Mesendoderm (in vitro differentiated cells): ENCODE measurements around the gene SLC32A1.

Experiments
- DNase-seq: peaks from one replicate; pipeline ENCODE4 v3.0.0; 2013
- H2AK5ac ChIP-seq: 2 replicates; pipeline ENCODE4 v1.6.1; 2013; ENCODE audit warnings: low read length, inconsistent platforms
- H2BK120ac ChIP-seq: 2 replicates; pipeline ENCODE4 v1.6.1; 2013; ENCODE audit warnings: low read depth, mild to moderate bottlenecking, low read length, moderate library complexity, mixed read lengths
- H2BK15ac ChIP-seq: replicated peaks from 2 replicates; pipeline ENCODE4 v1.6.1; 2013; ENCODE audit warnings: low read depth, mild to moderate bottlenecking, moderate library complexity
- H2BK5ac ChIP-seq: 2 replicates; pipeline ENCODE4 v1.6.1; 2013; ENCODE audit warnings: low read length, inconsistent platforms
- H3K18ac ChIP-seq: 2 replicates; pipeline ENCODE4 v1.6.1; 2013; ENCODE audit warnings: mild to moderate bottlenecking, low read length, mixed read lengths
- H3K23ac ChIP-seq: one replicate; pipeline ENCODE4 v1.6.1; 2013; ENCODE audit warnings: low read length
- H3K27ac ChIP-seq: 2 replicates; pipeline ENCODE4 v1.5.1; 2013; ENCODE audit warnings: low read depth, mild to moderate bottlenecking, inconsistent platforms, low read length, moderate library complexity
- H3K27me3 ChIP-seq: 2 replicates; pipeline ENCODE4 v1.6.1; 2013; ENCODE audit warnings: low read length, control low read depth, mild to moderate bottlenecking, inconsistent platforms; ENCODE audit not compliant: insufficient read depth, poor library complexity
- H3K36me3 ChIP-seq: 2 replicates; pipeline ENCODE4 v1.6.1; 2013; ENCODE audit warnings: low read length, inconsistent platforms; ENCODE audit not compliant: control insufficient read depth, insufficient read depth
- H3K4ac ChIP-seq: one replicate; pipeline ENCODE4 v1.6.1; 2013; ENCODE audit warnings: low read depth, mild to moderate bottlenecking, low read length, moderate library complexity
- H3K4me1 ChIP-seq: 2 replicates; pipeline ENCODE4 v1.6.1; 2013; ENCODE audit warnings: low read depth, low read length, inconsistent platforms; ENCODE audit not compliant: control insufficient read depth
- H3K4me2 ChIP-seq: 2 replicates; pipeline ENCODE4 v1.6.1; 2013; ENCODE audit warnings: low read length
- H3K4me3 ChIP-seq: 2 replicates; pipeline ENCODE4 v1.5.1; 2013; ENCODE audit warnings: mild to moderate bottlenecking, low read length
- H3K56ac ChIP-seq: one replicate; pipeline ENCODE4 v1.6.1; 2013; ENCODE audit warnings: low read length
- H3K79me1 ChIP-seq: 2 replicates; pipeline ENCODE4 v1.6.1; 2013; ENCODE audit warnings: low read length, inconsistent platforms
- H3K79me2 ChIP-seq: 2 replicates; pipeline ENCODE4 v1.6.1; 2013; ENCODE audit warnings: mild to moderate bottlenecking, low read length; ENCODE audit not compliant: control insufficient read depth, insufficient read depth
- H3K9ac ChIP-seq: 2 replicates; pipeline ENCODE4 v1.6.1; 2013; ENCODE audit warnings: low read length, inconsistent platforms
- H4K5ac ChIP-seq: one replicate; pipeline ENCODE4 v1.6.1; 2013; ENCODE audit warnings: low read length
- H4K8ac ChIP-seq: one replicate; pipeline ENCODE4 v1.6.1; 2013; ENCODE audit warnings: low read depth, mild to moderate bottlenecking, control low read depth, low read length, moderate library complexity
- WGBS: extraction: QIAGEN DNeasy Blood & Tissue Kit; methylation state at CpG from one replicate; pipeline ENCODE4 v1.1.7; 2013; ENCODE audit warnings: low lambda C conversion rate, missing lambda C conversion rate; ENCODE audit not compliant: insufficient coverage; ENCODE audit errors: extremely low coverage; 5-methylcytosine and 5-hydroxymethylcytosine counted together

The SLC32A1 gene

GRCh38 chr20:38769376-38770295 lies 45.4 kb downstream of the SLC32A1 start:
- Histone ChIP-seq H3K4ac (no peak overlapping the region), H2BK5ac (no peak overlapping the region)
- DNase-seq: no peak

DNA sequence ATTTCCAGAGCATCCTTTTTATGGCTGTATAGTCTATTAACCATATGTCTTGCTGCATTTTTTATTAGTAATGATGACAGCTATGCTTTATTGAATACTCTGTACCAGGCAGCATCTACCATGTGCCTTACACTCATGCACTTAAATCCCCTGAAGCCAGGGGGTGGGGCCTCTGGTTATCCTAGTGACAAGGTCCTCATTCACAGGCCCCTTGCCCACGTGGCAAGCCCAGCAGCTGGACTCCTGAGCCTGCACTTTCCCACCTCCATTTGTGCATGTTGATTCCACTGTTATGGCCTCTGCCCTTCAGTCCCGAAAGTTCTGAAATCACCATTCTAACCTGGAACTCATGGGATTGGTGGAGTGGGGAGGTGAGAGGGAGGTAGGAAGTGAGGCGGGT lies 46.3 kb downstream of the SLC32A1 start:
- H4K5ac ChIP-seq: no peak overlapping the region
- H3K79me1 ChIP-seq: no peaks in the 10 kb centered on the region
- no peak overlapping the region for H2BK5ac ChIP-seq
- no peak overlapping the region for H3K4ac ChIP-seq
- no peak overlapping the region for H3K4me3 ChIP-seq
- H3K4me1 ChIP-seq: no peaks in the 10 kb centered on the region
- DNase-seq: no peak
- no peak overlapping the region for H2AK5ac ChIP-seq
- H3K79me2 ChIP-seq: no peaks in the 10 kb centered on the region
- H3K56ac ChIP-seq: no peak overlapping the region
- H3K27ac ChIP-seq: no peak overlapping the region
- no peak overlapping the region for H2BK15ac ChIP-seq
- H4K8ac ChIP-seq: no peak overlapping the region
- H3K9ac ChIP-seq: no peak overlapping the region
- H3K36me3 ChIP-seq: peaks cover 6% of the 10 kb centered on the region
- WGBS: no CpG with 5 or more reads among the region's 3 CpGs
- no peak overlapping the region for H3K18ac ChIP-seq
- H3K4me2 ChIP-seq: no peak overlapping the region
- no peak overlapping the region for H2BK120ac ChIP-seq
- H3K27me3 ChIP-seq: no peaks in the 10 kb centered on the region
- H3K23ac ChIP-seq: no peak overlapping the region

More at GRCh38 chr20:38769376-38770295, 45.4 kb downstream of the SLC32A1 start:
- Histone ChIP-seq H3K56ac (no peak overlapping the region), H3K27ac (no peak overlapping the region), H4K8ac (no peak overlapping the region), H3K27me3 (no peaks in the 10 kb centered on the region), H2AK5ac (no peak overlapping the region), H3K79me2 (no peaks in the 10 kb centered on the region), H3K23ac (no peak overlapping the region), H3K9ac (no peak overlapping the region), H3K4me2 (no peak overlapping the region), H3K4me3 (no peak overlapping the region), H2BK15ac (no peak overlapping the region), H2BK120ac (no peak overlapping the region), H3K4me1 (no peaks in the 10 kb centered on the region), H3K79me1 (no peaks in the 10 kb centered on the region), H3K18ac (no peak overlapping the region), H3K36me3 (peaks cover 6% of the 10 kb centered on the region), H4K5ac (no peak overlapping the region)
- no CpG with 5 or more reads among the region's 13 CpGs for WGBS

- no peak overlapping the region for H2AK5ac ChIP-seq
- H4K5ac ChIP-seq: no peak overlapping the region
- no peak overlapping the region for H4K8ac ChIP-seq
- no peak overlapping the region for H3K18ac ChIP-seq
- H3K79me1 ChIP-seq: no peaks in the 10 kb centered on the region
- H3K4me1 ChIP-seq: no peaks in the 10 kb centered on the region
- no peaks in the 10 kb centered on the region for H3K27me3 ChIP-seq
- H3K56ac ChIP-seq: no peak overlapping the region
- no peak overlapping the region for H3K9ac ChIP-seq
- DNase-seq: no peak
- no peak overlapping the region for H3K4ac ChIP-seq
- WGBS: no CpG with 5 or more reads among the region's 7 CpGs
- H3K36me3 ChIP-seq: peaks cover 6% of the 10 kb centered on the region
- no peak overlapping the region for H2BK120ac ChIP-seq
- H2BK15ac ChIP-seq: no peak overlapping the region
- no peak overlapping the region for H3K27ac ChIP-seq
- H3K4me2 ChIP-seq: no peak overlapping the region
- no peak overlapping the region for H3K23ac ChIP-seq
- H2BK5ac ChIP-seq: no peak overlapping the region
- no peak overlapping the region for H3K4me3 ChIP-seq
- no peaks in the 10 kb centered on the region for H3K79me2 ChIP-seq
These were observed 46.7 kb downstream of the SLC32A1 start for GRCh38 chr20:38770970-38771369.

- H3K9ac ChIP-seq: no peak overlapping the region
- no peak overlapping the region for H2BK5ac ChIP-seq
- H3K27ac ChIP-seq: no peak overlapping the region
- no peak overlapping the region for H4K8ac ChIP-seq
- WGBS: no CpG with 5 or more reads among the region's 7 CpGs
- no peak overlapping the region for H3K4ac ChIP-seq
- H3K4me1 ChIP-seq: no peaks in the 10 kb centered on the region
- no peak overlapping the region for H2BK15ac ChIP-seq
- H2BK120ac ChIP-seq: no peak overlapping the region
- no peak overlapping the region for H3K23ac ChIP-seq
- H4K5ac ChIP-seq: no peak overlapping the region
- H3K36me3 ChIP-seq: peaks cover 6% of the 10 kb centered on the region
- no peak overlapping the region for H2AK5ac ChIP-seq
- no peaks in the 10 kb centered on the region for H3K27me3 ChIP-seq
- no peak for DNase-seq
- H3K4me3 ChIP-seq: no peak overlapping the region
- no peaks in the 10 kb centered on the region for H3K79me1 ChIP-seq
- H3K18ac ChIP-seq: no peak overlapping the region
- H3K79me2 ChIP-seq: no peaks in the 10 kb centered on the region
- no peak overlapping the region for H3K56ac ChIP-seq
- no peak overlapping the region for H3K4me2 ChIP-seq
These were observed 47.3 kb downstream of the SLC32A1 start for GRCh38 chr20:38771621-38772020.

- H4K8ac ChIP-seq: no peak overlapping the region
These were observed 49.9 kb downstream of the SLC32A1 start for GRCh38 chr20:38774167-38774566.

More at GRCh38 chr20:38774167-38774566, 49.9 kb downstream of the SLC32A1 start:
- H3K23ac ChIP-seq: no peak overlapping the region
- H2BK5ac ChIP-seq: no peak overlapping the region
- H3K4ac ChIP-seq: no peak overlapping the region
- H4K5ac ChIP-seq: no peak overlapping the region
- no peak overlapping the region for H3K9ac ChIP-seq
- no peaks in the 10 kb centered on the region for H3K79me1 ChIP-seq
- no peaks in the 10 kb centered on the region for H3K27me3 ChIP-seq
- H3K4me3 ChIP-seq: no peak overlapping the region
- no peak overlapping the region for H3K27ac ChIP-seq
- peaks cover 6% of the 10 kb centered on the region for H3K36me3 ChIP-seq
- H3K79me2 ChIP-seq: no peaks in the 10 kb centered on the region
- DNase-seq: no peak
- H3K56ac ChIP-seq: no peak overlapping the region
- no peak overlapping the region for H2BK15ac ChIP-seq
- H3K18ac ChIP-seq: no peak overlapping the region
- no peak overlapping the region for H2BK120ac ChIP-seq
- peaks cover 3% of the 10 kb centered on the region for H3K4me1 ChIP-seq
- H2AK5ac ChIP-seq: no peak overlapping the region
- no CpG with 5 or more reads among the region's 2 CpGs for WGBS
- no peak overlapping the region for H3K4me2 ChIP-seq
